Mesendoderm (in vitro differentiated cells): ENCODE measurements around the gene CHFR.
A peak's percentile ranks its signal among the peaks of the same experiment; 100 is the strongest.
"Not testable (repeated sequence)": the region's sequence is repeated elsewhere in the genome, so short reads cannot be mapped to it uniquely, and the experiment has no call there.

Source experiments
- DNase-seq: peaks from one replicate; pipeline ENCODE4 v3.0.0; 2013
- H2AK5ac ChIP-seq: 2 replicates; pipeline ENCODE4 v1.6.1; 2013; ENCODE audit warnings: low read length, inconsistent platforms
- H2BK120ac ChIP-seq: 2 replicates; pipeline ENCODE4 v1.6.1; 2013; ENCODE audit warnings: low read depth, mild to moderate bottlenecking, low read length, moderate library complexity, mixed read lengths
- H2BK15ac ChIP-seq: replicated peaks from 2 replicates; pipeline ENCODE4 v1.6.1; 2013; ENCODE audit warnings: low read depth, mild to moderate bottlenecking, moderate library complexity
- H2BK5ac ChIP-seq: 2 replicates; pipeline ENCODE4 v1.6.1; 2013; ENCODE audit warnings: low read length, inconsistent platforms
- H3K18ac ChIP-seq: 2 replicates; pipeline ENCODE4 v1.6.1; 2013; ENCODE audit warnings: mild to moderate bottlenecking, low read length, mixed read lengths
- H3K23ac ChIP-seq: one replicate; pipeline ENCODE4 v1.6.1; 2013; ENCODE audit warnings: low read length
- H3K27ac ChIP-seq: 2 replicates; pipeline ENCODE4 v1.5.1; 2013; ENCODE audit warnings: low read depth, mild to moderate bottlenecking, inconsistent platforms, low read length, moderate library complexity
- H3K27me3 ChIP-seq: 2 replicates; pipeline ENCODE4 v1.6.1; 2013; ENCODE audit warnings: low read length, control low read depth, mild to moderate bottlenecking, inconsistent platforms; ENCODE audit not compliant: insufficient read depth, poor library complexity
- H3K36me3 ChIP-seq: 2 replicates; pipeline ENCODE4 v1.6.1; 2013; ENCODE audit warnings: low read length, inconsistent platforms; ENCODE audit not compliant: control insufficient read depth, insufficient read depth
- H3K4ac ChIP-seq: one replicate; pipeline ENCODE4 v1.6.1; 2013; ENCODE audit warnings: low read depth, mild to moderate bottlenecking, low read length, moderate library complexity
- H3K4me1 ChIP-seq: 2 replicates; pipeline ENCODE4 v1.6.1; 2013; ENCODE audit warnings: low read depth, low read length, inconsistent platforms; ENCODE audit not compliant: control insufficient read depth
- H3K4me2 ChIP-seq: 2 replicates; pipeline ENCODE4 v1.6.1; 2013; ENCODE audit warnings: low read length
- H3K4me3 ChIP-seq: 2 replicates; pipeline ENCODE4 v1.5.1; 2013; ENCODE audit warnings: mild to moderate bottlenecking, low read length
- H3K56ac ChIP-seq: one replicate; pipeline ENCODE4 v1.6.1; 2013; ENCODE audit warnings: low read length
- H3K79me1 ChIP-seq: 2 replicates; pipeline ENCODE4 v1.6.1; 2013; ENCODE audit warnings: low read length, inconsistent platforms
- H3K79me2 ChIP-seq: 2 replicates; pipeline ENCODE4 v1.6.1; 2013; ENCODE audit warnings: mild to moderate bottlenecking, low read length; ENCODE audit not compliant: control insufficient read depth, insufficient read depth
- H3K9ac ChIP-seq: 2 replicates; pipeline ENCODE4 v1.6.1; 2013; ENCODE audit warnings: low read length, inconsistent platforms
- H4K5ac ChIP-seq: one replicate; pipeline ENCODE4 v1.6.1; 2013; ENCODE audit warnings: low read length
- H4K8ac ChIP-seq: one replicate; pipeline ENCODE4 v1.6.1; 2013; ENCODE audit warnings: low read depth, mild to moderate bottlenecking, control low read depth, low read length, moderate library complexity
- WGBS: extraction: QIAGEN DNeasy Blood & Tissue Kit; methylation state at CpG from one replicate; pipeline ENCODE4 v1.1.7; 2013; ENCODE audit warnings: low lambda C conversion rate, missing lambda C conversion rate; ENCODE audit not compliant: insufficient coverage; ENCODE audit errors: extremely low coverage; 5-methylcytosine and 5-hydroxymethylcytosine counted together

CHFR gene

DNA sequence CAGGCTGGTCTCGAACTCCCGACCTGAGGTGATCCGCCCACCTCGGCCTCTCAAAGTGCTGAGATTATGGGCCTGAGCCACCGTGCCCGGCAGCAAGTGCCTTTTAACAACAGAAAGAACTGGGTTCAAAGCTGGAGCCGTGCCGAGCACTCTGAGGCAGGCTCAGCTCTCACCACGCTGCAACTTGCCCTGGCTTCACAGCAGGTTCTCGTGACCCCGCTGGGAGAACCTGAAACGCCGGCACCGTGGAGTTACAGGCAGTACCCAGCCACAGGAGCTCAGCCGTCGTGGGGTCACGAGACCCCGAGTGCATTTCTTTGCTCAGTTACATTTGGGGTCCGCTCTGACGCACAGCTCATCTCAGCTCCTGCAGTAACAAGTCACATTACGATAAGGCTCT, 73.2 kb downstream of the CHFR start:
- Histone ChIP-seq H3K27ac (no peak overlapping the region), H3K79me1 (no peaks in the 10 kb centered on the region), H4K8ac (no peak overlapping the region), H3K4me2 (no peak overlapping the region), H3K79me2 (no peaks in the 10 kb centered on the region), H3K23ac (no peak overlapping the region), H2BK120ac (no peak overlapping the region), H3K4ac (no peak overlapping the region), H3K27me3 (no peaks in the 10 kb centered on the region), H3K18ac (no peak overlapping the region), H3K36me3 (peaks cover 15% of the 10 kb centered on the region), H3K4me3 (no peak overlapping the region), H4K5ac (no peak overlapping the region), H3K56ac (no peak overlapping the region), H2BK15ac (no peak overlapping the region), H3K9ac (no peak overlapping the region), H2AK5ac (no peak overlapping the region), H3K4me1 (no peaks in the 10 kb centered on the region), H2BK5ac (no peak overlapping the region)
- no CpG with 5 or more reads among the region's 21 CpGs for WGBS
- no peak for DNase-seq

DNA sequence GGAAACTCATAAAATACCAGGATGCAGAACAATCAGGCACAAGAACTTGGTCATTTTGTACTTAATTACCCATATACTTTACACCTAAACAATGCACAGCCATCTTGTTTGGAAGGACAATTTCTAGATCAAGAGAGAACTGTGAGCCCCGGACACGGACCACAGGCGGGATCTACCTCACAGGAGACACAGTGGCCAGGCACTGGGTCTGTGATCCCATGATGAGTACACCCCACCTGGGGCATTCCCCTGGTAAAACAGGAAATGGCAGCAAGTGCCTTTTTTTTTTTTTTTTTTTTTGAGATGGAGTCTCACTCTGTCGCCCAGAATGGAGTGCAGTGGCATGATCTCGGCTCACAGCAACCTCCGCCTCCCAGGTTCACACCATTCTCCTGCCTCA, 74.0 kb downstream of the CHFR start:
- Histone ChIP-seq H3K4me2 (no peak overlapping the region), H3K27me3 (no peaks in the 10 kb centered on the region), H2BK15ac (no peak overlapping the region), H3K79me2 (no peaks in the 10 kb centered on the region), H2AK5ac (no peak overlapping the region), H2BK120ac (no peak overlapping the region), H3K9ac (no peak overlapping the region), H3K27ac (no peak overlapping the region), H3K79me1 (no peaks in the 10 kb centered on the region), H3K4ac (no peak overlapping the region), H3K36me3 (peaks cover 14% of the 10 kb centered on the region), H3K18ac (no peak overlapping the region), H3K23ac (no peak overlapping the region), H2BK5ac (no peak overlapping the region), H3K56ac (no peak overlapping the region), H4K8ac (no peak overlapping the region), H3K4me1 (no peaks in the 10 kb centered on the region), H3K4me3 (no peak overlapping the region), H4K5ac (no peak overlapping the region)
- no CpG with 5 or more reads among the region's 6 CpGs for WGBS
- DNase-seq: no peak

DNA sequence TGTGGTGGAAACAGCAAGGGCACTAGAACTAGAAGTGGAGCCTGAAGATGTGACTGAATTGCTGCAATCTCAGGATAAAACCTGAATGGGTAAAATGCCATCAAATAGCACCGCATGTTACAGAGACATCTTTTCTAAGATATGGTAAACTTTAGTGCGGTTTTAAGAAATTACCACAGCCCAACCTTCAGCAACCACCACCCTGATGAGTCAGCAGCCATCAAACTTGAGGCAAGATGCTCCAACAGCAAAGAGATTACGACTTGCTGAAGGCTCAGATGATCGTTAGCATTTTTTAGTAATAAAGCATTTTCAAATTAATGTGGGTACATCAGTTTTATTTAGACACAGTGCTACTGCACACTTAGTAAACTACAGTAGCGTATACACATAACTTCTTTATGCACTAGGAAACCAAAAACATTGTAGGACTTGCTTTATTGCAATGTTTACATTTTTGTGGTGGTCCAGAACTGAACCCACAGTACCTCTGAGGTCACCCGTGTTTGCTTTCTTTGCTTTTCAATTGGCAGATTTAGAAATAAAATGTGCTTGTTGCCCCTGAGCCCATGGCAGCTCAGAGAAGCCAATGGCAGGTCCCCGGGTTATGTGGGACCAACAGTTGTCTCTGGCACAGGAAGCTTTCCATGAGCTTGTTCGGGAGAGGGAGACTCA, 74.6 kb downstream of the CHFR start:
- Histone ChIP-seq H3K79me2 (no peaks in the 10 kb centered on the region), H3K27ac (no peak overlapping the region), H3K4me1 (no peaks in the 10 kb centered on the region), H3K27me3 (no peaks in the 10 kb centered on the region), H4K5ac (no peak overlapping the region), H2BK15ac (no peak overlapping the region), H3K4me3 (no peak overlapping the region), H2AK5ac (no peak overlapping the region), H3K9ac (no peak overlapping the region), H3K4me2 (no peak overlapping the region), H3K23ac (no peak overlapping the region), H3K79me1 (peaks cover 2% of the 10 kb centered on the region), H3K18ac (no peak overlapping the region), H2BK5ac (no peak overlapping the region), H2BK120ac (no peak overlapping the region), H3K36me3 (peaks cover 16% of the 10 kb centered on the region), H4K8ac (no peak overlapping the region), H3K4ac (no peak overlapping the region), H3K56ac (no peak overlapping the region)
- WGBS: no CpG with 5 or more reads among the region's 8 CpGs
- DNase-seq: no peak

DNA sequence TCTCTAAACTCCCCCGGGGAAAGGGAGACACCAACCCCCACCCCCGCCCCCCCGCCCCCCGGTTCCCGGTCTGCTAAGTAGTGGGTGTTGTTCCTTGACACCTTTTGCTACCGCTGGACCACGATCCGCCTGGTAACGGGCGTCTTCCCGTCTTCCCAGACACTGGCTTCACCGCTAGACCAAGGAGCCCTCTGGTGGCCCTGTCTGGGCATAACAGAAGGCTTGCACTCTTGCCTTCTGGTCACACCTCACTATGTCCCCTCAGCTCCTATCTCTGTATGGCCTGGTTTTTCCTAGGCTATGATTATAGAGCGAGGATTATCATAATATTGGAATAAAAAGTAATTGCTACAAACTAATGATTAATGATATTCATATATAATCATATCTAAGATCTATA, 78.0 kb downstream of the CHFR start:
- WGBS: no CpG with 5 or more reads among the region's 13 CpGs
- H3K36me3 ChIP-seq: peaks cover 19% of the 10 kb centered on the region
- not testable (repeated sequence) for H3K4me2 ChIP-seq, H3K4me1 ChIP-seq, H2AK5ac ChIP-seq, H3K27me3 ChIP-seq, H3K18ac ChIP-seq, H3K9ac ChIP-seq, H2BK120ac ChIP-seq, H4K5ac ChIP-seq, H4K8ac ChIP-seq, H3K27ac ChIP-seq, H3K56ac ChIP-seq, H2BK15ac ChIP-seq, H3K4ac ChIP-seq, H3K4me3 ChIP-seq, H2BK5ac ChIP-seq, H3K79me1 ChIP-seq, H3K23ac ChIP-seq
- H3K79me2 ChIP-seq: peaks cover 11% of the 10 kb centered on the region
- peak; percentile 62 for DNase-seq

DNA sequence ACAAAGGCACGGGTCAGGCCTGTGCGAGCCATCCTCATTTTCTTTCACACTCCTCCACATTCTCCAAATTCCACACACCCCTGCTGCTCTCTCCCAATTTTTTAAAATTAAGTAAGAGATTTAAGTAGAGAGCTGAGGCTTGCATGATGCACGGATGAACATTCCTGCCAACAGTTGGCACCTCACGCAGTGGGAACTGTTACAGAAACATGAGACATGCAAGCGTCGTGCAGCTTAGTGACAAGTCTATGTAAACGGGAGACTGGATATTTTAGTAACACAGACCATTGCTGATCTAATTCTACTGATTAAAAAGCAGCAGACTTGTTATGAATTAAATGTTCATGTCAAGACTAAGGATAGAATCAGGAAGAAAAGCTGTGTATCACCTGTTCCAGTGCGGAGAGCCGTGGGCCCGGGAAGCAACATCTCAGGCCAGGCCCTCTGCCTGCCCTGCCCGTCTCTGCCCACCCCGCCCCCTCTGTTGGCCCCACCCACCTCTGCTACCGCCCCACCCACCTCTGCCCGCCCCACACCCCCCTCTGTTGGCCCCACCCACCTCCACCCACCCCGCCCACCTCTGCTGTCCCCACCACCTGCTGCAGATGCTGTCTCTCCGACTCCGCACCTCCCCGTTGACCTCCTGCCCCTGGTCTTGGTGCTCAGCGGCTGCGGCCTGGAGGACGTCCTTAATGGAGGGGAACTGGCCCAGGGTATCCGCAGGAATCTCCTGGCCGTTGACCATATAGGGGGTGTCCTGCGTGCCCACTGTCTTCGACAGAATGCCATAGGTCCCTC, 79.9 kb downstream of the CHFR start:
- Histone ChIP-seq H2AK5ac (no peak overlapping the region), H3K4me1 (no peaks in the 10 kb centered on the region), H2BK15ac (no peak overlapping the region), H4K5ac (no peak overlapping the region), H3K18ac (no peak overlapping the region), H4K8ac (no peak overlapping the region), H3K9ac (no peak overlapping the region), H2BK5ac (no peak overlapping the region), H3K27ac (no peak overlapping the region), H3K79me2 (peaks cover 11% of the 10 kb centered on the region), H3K36me3 (peaks cover 20% of the 10 kb centered on the region), H3K79me1 (peaks cover 8% of the 10 kb centered on the region), H3K56ac (no peak overlapping the region), H2BK120ac (no peak overlapping the region), H3K23ac (no peak overlapping the region), H3K27me3 (no peaks in the 10 kb centered on the region), H3K4me2 (no peak overlapping the region), H3K4me3 (no peak overlapping the region), H3K4ac (no peak overlapping the region)
- peak; percentile 42 for DNase-seq
- no CpG with 5 or more reads among the region's 25 CpGs for WGBS
